ENCODE measurements around the gene CADM2.
"Not testable (repeated sequence)": the region's sequence is repeated elsewhere in the genome, so short reads cannot be mapped to it uniquely, and the experiment has no call there.

Gene CADM2

GRCh38 chr3:85632921-85633320 is 674.1 kb downstream of the CADM2 start:
- H3K9me3 Mint-ChIP-seq (ENCODE audit: low read depth): peaks cover 5% of the 10 kb centered on the region
- H3K4me1 Mint-ChIP-seq (ENCODE audit: low read depth): no peaks in the 10 kb centered on the region
- no peaks in the 10 kb centered on the region for H3K36me3 Mint-ChIP-seq

GRCh38 chr3:85652360-85652759 is 693.6 kb downstream of the CADM2 start:
- Mint-ChIP-seq H3K36me3 (no peaks in the 10 kb centered on the region), H3K27me3 (no peaks in the 10 kb centered on the region), H3K9me3 (ENCODE audit: low read depth) (peaks cover 5% of the 10 kb centered on the region), H3K27ac (no peak overlapping the region), H3K4me3 (no peak overlapping the region), H3K4me1 (ENCODE audit: low read depth) (no peaks in the 10 kb centered on the region)

More at GRCh38 chr3:85632921-85633320, 674.1 kb downstream of the CADM2 start:
- Mint-ChIP-seq H3K27me3 (no peaks in the 10 kb centered on the region), H3K27ac (no peak overlapping the region), H3K4me3 (no peak overlapping the region)

- Mint-ChIP-seq H3K4me3 (no peak overlapping the region), H3K27me3 (no peaks in the 10 kb centered on the region), H3K4me1 (ENCODE audit: low read depth) (no peaks in the 10 kb centered on the region), H3K36me3 (no peaks in the 10 kb centered on the region), H3K9me3 (ENCODE audit: low read depth) (peaks cover 4% of the 10 kb centered on the region), H3K27ac (no peak overlapping the region)
Measured at GRCh38 chr3:85660451-85660850, 701.7 kb downstream of the CADM2 start.

- no peaks in the 10 kb centered on the region for H3K36me3 Mint-ChIP-seq
- no peaks in the 10 kb centered on the region for H3K27me3 Mint-ChIP-seq
- peaks cover 4% of the 10 kb centered on the region for H3K9me3 Mint-ChIP-seq (ENCODE audit: low read depth)
- no peak overlapping the region for H3K4me3 Mint-ChIP-seq
- H3K27ac Mint-ChIP-seq: no peak overlapping the region
- no peaks in the 10 kb centered on the region for H3K4me1 Mint-ChIP-seq (ENCODE audit: low read depth)
Measured at GRCh38 chr3:85662462-85662861, 703.7 kb downstream of the CADM2 start.

GRCh38 chr3:85667744-85668143 is 709.0 kb downstream of the CADM2 start:
- no peak overlapping the region for H3K4me3 Mint-ChIP-seq
- no peaks in the 10 kb centered on the region for H3K27me3 Mint-ChIP-seq
- H3K4me1 Mint-ChIP-seq (ENCODE audit: low read depth): no peaks in the 10 kb centered on the region
- H3K27ac Mint-ChIP-seq: no peak overlapping the region
- H3K36me3 Mint-ChIP-seq: no peaks in the 10 kb centered on the region
- H3K9me3 Mint-ChIP-seq (ENCODE audit: low read depth): no peaks in the 10 kb centered on the region

GRCh38 chr3:85670634-85671205 is 711.9 kb downstream of the CADM2 start:
- Mint-ChIP-seq H3K4me1 (ENCODE audit: low read depth) (no peaks in the 10 kb centered on the region), H3K36me3 (no peaks in the 10 kb centered on the region), H3K4me3 (no peak overlapping the region), H3K27ac (no peak overlapping the region), H3K9me3 (ENCODE audit: low read depth) (no peaks in the 10 kb centered on the region), H3K27me3 (no peaks in the 10 kb centered on the region)

GRCh38 chr3:85672761-85673160 is 714.0 kb downstream of the CADM2 start:
- no peaks in the 10 kb centered on the region for H3K4me1 Mint-ChIP-seq (ENCODE audit: low read depth)

GRCh38 chr3:85678713-85679112 is 719.9 kb downstream of the CADM2 start:
- peaks cover 6% of the 10 kb centered on the region for H3K9me3 Mint-ChIP-seq (ENCODE audit: low read depth)
- H3K27ac Mint-ChIP-seq: no peak overlapping the region
- H3K4me3 Mint-ChIP-seq: no peak overlapping the region
- no peaks in the 10 kb centered on the region for H3K27me3 Mint-ChIP-seq
- no peaks in the 10 kb centered on the region for H3K36me3 Mint-ChIP-seq
- no peaks in the 10 kb centered on the region for H3K4me1 Mint-ChIP-seq (ENCODE audit: low read depth)

More at GRCh38 chr3:85672761-85673160, 714.0 kb downstream of the CADM2 start:
- Mint-ChIP-seq H3K36me3 (no peaks in the 10 kb centered on the region), H3K27ac (no peak overlapping the region), H3K27me3 (no peaks in the 10 kb centered on the region), H3K4me3 (no peak overlapping the region), H3K9me3 (ENCODE audit: low read depth) (no peaks in the 10 kb centered on the region)

- Mint-ChIP-seq H3K27ac (no peak overlapping the region), H3K4me3 (no peak overlapping the region), H3K9me3 (ENCODE audit: low read depth) (peaks cover 10% of the 10 kb centered on the region), H3K4me1 (ENCODE audit: low read depth) (no peaks in the 10 kb centered on the region), H3K36me3 (no peaks in the 10 kb centered on the region), H3K27me3 (no peaks in the 10 kb centered on the region)
Measured at GRCh38 chr3:85681906-85682305, 723.1 kb downstream of the CADM2 start.

GRCh38 chr3:85691196-85691595 is 732.4 kb downstream of the CADM2 start:
- Mint-ChIP-seq H3K27me3 (no peaks in the 10 kb centered on the region), H3K9me3 (ENCODE audit: low read depth) (peaks cover 4% of the 10 kb centered on the region), H3K4me1 (ENCODE audit: low read depth) (no peaks in the 10 kb centered on the region), H3K36me3 (no peaks in the 10 kb centered on the region), H3K4me3 (no peak overlapping the region), H3K27ac (no peak overlapping the region)

GRCh38 chr3:85697156-85697555 is 738.4 kb downstream of the CADM2 start:
- Mint-ChIP-seq H3K27ac (no peak overlapping the region), H3K27me3 (no peaks in the 10 kb centered on the region), H3K36me3 (no peaks in the 10 kb centered on the region), H3K9me3 (ENCODE audit: low read depth) (peaks cover 13% of the 10 kb centered on the region), H3K4me3 (no peak overlapping the region), H3K4me1 (ENCODE audit: low read depth) (no peaks in the 10 kb centered on the region)

GRCh38 chr3:85706130-85706529 is 747.3 kb downstream of the CADM2 start:
- H3K9me3 Mint-ChIP-seq (ENCODE audit: low read depth): peaks cover 9% of the 10 kb centered on the region
- no peaks in the 10 kb centered on the region for H3K36me3 Mint-ChIP-seq
- no peak overlapping the region for H3K27ac Mint-ChIP-seq
- H3K27me3 Mint-ChIP-seq: no peaks in the 10 kb centered on the region
- H3K4me3 Mint-ChIP-seq: no peak overlapping the region
- no peaks in the 10 kb centered on the region for H3K4me1 Mint-ChIP-seq (ENCODE audit: low read depth)

GRCh38 chr3:85708325-85708724 is 749.5 kb downstream of the CADM2 start:
- not testable (repeated sequence) for H3K9me3 Mint-ChIP-seq (ENCODE audit: low read depth); H3K36me3 Mint-ChIP-seq; H3K27me3 Mint-ChIP-seq; H3K4me1 Mint-ChIP-seq (ENCODE audit: low read depth); H3K4me3 Mint-ChIP-seq; H3K27ac Mint-ChIP-seq

- Mint-ChIP-seq H3K27ac (no peak overlapping the region), H3K27me3 (no peaks in the 10 kb centered on the region), H3K9me3 (ENCODE audit: low read depth) (peaks cover 4% of the 10 kb centered on the region), H3K4me3 (no peak overlapping the region), H3K36me3 (no peaks in the 10 kb centered on the region), H3K4me1 (ENCODE audit: low read depth) (no peaks in the 10 kb centered on the region)
Measured at GRCh38 chr3:85709346-85709892, 750.6 kb downstream of the CADM2 start.

GRCh38 chr3:85710490-85710889 is 751.7 kb downstream of the CADM2 start:
- H3K4me1 Mint-ChIP-seq (ENCODE audit: low read depth): no peaks in the 10 kb centered on the region
- no peaks in the 10 kb centered on the region for H3K27me3 Mint-ChIP-seq
- peaks cover 4% of the 10 kb centered on the region for H3K9me3 Mint-ChIP-seq (ENCODE audit: low read depth)
- H3K36me3 Mint-ChIP-seq: no peaks in the 10 kb centered on the region
- no peak overlapping the region for H3K4me3 Mint-ChIP-seq
- no peak overlapping the region for H3K27ac Mint-ChIP-seq
